HG03135 (cell line): ENCODE results near the gene YWHAQ.

Source experiments
- ATAC-seq: cut with Tn5 transposase; IDR thresholded peaks from one replicate; pipeline ENCODE4 v1.9.1; 2021; ENCODE audit warnings: mild to moderate bottlenecking, moderate library complexity; ENCODE audit not compliant: unreplicated experiment

The YWHAQ gene

DNA sequence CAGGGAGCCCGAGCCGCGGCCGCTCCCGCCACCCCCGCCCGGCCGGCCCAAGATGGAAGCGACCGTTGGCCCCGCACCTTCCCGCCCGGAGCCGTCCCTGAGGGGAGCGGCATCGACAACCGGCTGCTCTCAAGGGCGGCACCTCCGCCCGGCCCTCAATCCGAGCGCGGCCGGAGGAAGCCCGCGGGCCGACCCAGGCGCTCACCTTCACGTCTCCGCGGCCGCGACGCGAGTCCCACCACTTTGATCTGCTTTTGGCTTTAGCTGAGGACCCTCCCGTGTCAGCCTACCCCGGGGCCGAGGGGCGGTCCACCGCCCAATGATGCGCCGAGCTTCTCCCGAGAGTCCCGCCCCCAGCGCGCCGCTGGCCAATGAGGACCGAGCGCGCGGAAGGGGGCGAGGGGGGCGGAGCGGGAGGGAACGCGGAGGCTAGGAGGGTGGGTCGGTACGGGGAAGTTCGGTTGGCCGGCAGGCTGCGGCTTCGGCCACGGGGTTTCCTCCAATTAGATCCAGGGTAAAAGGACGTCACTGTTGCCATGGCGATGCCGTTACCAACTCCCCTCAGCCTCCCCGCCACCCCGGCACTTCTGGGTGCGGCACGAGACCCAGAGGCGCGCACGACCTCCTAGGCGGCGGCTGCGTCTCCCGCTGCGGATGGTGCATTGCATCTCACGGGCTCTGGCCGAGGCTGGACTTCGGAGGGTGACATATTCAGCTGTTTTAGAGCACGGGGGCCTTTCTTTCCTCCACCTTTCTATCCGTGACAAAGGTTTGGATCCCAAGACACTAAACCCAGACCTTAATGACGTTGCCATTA lies at the start of gene YWHAQ:
Gene YWHAQ (minus strand): TSS at position 262 of the 817 bp plus-strand sequence. CDS start 545 bp downstream, outside the sequence.
- peak; percentile 92 for ATAC-seq

DNA sequence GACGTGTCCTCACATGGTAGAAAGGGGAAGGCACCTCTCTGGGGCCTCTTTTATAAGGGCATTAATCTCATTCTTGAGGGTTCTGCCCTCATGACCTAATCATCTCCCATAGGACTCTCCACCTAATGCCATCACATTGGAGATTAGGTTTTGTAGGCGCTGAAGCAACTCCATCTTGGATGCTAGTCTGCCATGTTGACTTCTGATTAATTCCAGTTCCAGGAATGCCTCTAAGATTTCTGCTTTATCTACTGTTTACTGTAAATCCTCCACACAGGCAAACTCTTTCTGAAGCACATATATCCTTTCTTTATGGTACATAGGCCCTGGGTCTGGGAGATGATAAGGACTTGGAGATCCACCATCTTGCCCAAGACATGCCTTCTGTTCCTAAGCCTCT lies 49.3 kb upstream of the YWHAQ start:
- no peak for ATAC-seq

DNA sequence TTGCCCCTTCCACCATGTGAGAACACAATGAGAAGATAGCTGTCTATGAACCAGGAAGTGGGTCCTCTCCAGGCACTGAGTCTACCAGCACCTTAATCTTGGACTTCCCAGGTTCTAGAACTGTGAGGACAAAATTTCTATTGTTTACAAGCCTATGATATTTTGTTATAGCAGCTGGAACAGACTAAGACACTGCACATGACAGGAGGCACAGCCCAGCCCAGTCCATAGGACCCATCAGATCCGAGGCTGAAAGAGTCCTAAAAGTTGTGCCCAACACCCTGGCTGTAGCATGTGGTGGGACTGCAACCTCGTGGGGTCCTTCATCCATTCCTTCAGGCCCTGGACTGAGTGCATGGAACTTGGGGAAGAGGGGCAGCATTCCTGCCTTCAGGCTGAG lies 48.4 kb upstream of the YWHAQ start:
- no peak for ATAC-seq

DNA sequence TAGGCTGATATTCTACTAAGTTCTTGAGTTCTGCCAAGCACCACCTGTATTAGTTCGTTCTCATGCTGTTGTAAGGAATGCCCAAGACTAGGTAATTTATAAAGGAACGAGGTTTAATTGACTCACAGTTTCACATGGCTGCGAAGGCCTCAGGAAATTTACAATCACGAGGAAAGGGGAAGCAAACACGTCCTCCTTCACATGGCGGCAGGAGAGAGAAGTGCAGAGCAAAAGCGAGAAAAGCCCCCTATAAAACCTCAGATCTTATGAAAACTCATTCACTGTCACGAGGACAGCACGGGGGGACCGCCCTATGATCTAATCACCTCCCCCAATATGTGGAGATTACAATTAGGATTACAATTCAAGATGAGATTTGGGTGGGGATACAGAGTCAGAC lies 47.7 kb upstream of the YWHAQ start:
- no peak for ATAC-seq

DNA sequence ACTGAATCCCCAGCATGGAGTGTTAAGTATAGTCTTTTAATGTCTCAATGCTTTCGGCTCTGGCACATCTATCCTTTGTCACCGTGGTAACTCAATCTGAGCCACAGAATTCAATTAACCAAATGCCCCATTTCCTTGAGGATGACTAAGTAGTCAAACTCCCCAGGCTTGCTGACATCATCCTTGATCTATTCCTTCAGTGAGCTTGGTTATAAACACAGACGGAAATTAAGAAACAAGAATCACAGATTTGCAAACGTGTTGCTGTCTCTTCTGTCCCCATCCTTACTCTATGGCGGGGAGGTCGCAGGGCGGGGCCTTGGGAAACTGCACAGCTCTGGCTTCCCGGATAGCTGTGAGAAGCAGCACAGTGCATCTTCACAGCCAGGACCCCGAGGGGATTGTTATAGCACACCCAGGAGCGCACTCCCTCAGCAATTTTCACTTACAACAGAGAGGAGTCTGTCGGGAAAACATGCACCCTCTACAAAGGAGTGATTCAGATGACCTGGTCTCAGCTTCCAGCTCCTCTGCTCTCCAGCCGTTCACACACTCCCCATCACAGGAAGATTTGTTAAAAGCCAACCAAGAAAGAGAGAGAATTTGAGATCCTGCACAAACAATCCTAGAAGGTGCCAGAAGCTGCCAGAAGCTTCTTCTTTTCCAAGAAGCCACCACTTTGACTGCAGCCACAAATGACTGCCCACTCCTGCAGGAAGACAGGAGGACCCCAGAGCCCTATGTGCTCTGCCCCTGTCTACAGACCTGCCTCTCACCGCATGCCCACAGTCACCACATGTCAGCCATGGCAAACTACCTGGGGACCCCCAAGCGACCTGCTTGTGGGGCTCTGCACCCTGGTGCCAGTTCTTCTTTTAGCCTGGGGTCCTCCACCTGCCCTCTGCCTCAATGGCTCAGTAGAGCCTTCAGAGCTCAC lies 44.9 kb upstream of the YWHAQ start:
- no peak for ATAC-seq

DNA sequence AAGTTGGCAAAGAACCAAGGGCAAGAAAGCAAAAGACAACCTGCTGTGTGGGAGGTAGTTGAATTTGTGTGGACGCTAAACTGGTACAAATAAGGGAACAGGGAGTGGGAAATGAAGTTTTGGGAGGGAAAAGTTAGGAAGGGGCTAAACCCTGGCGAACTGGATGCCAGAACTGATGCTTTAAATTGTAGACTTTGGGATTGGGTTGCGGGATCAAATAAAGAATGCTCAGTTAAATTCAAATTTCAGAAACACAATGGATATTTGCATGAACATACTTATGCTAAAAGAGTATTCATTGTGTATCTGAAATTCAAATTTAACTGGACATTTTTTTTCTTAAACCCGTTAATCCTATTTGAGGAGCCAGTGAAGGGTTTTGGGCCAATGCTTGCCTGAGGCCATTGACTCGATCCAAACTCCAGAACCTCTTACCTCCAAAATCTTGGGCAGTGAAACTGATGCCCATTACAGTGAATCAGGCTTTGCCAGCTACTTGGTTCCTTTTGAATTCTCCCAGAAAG lies 44.2 kb upstream of the YWHAQ start:
- ATAC-seq: no peak

DNA sequence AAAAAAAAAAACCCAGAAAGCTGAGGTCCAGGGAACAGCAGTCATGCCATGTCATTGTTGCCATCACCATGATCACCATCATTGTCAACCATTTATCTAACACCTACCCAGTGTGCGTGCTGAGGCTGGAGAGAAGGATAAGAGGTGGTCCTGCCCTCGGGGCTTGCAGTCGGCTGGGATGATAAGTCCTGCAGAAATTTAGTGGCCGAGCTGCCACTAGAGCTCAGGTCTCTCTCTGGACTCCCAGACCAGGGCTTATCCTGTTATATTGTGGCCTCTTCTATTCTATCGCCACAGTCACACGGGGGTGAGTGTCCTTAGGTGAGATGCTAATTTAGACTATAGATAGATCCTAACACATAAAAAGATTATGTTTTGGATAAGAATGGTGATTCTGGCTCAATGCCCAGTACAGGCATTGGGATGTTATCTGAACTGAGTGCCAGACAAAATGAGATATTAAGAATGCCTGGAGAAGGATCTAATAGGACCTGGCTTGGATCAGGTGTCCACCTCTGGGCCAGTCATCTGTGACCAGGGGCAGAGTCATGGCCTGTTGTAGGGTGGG lies 43.2 kb upstream of the YWHAQ start:
- ATAC-seq: no peak

DNA sequence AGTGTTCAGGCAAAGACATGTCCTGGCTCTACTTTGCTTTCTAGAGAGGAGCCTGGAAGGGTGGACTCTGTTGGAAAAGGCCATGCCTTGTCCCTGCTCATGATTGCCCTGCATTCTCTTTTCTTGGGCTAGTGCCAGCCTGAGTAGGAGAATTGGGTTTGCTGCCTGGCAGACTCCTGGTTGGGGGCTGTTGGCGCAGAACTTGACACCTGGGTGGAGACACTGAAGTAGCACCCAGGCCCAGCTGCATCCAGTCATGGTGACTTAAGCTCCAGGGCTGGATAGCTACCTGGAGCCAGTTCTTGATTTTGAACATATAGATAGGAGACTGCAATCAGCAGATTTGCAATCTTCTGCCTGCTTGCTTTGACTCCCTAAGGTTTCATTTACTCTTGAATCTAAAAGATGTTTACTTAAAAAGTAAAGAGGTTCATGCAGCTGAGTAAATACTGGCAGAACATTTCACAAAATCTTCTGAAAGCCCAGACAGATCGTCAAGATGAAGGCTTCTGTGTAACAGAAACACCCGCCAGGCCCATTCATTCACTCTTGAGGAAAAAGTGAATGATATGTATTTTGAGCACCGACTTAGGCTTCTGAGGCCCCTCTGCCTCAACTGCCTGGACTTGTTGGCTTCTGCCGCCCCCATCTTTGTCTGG lies 38.0 kb upstream of the YWHAQ start:
- no peak for ATAC-seq

DNA sequence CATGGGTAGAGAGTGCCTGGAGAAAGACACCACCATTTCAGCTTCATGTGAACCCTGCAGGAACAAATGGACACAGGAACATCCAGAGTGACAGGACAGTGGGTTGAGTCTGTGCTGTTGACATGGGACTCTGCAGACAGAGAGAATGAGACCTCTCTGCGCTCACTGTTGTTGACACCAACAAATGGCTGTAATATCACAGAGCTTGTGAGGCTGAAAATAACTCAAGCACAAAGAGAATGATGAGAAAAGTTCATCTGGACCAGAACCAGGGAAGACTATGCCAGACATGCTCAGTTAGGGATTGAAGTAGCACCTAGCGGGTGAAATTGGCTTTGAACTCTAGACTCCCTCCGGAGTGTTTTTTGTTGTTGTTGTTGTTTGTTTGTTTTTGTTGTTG lies 37.0 kb upstream of the YWHAQ start:
- no peak for ATAC-seq

DNA sequence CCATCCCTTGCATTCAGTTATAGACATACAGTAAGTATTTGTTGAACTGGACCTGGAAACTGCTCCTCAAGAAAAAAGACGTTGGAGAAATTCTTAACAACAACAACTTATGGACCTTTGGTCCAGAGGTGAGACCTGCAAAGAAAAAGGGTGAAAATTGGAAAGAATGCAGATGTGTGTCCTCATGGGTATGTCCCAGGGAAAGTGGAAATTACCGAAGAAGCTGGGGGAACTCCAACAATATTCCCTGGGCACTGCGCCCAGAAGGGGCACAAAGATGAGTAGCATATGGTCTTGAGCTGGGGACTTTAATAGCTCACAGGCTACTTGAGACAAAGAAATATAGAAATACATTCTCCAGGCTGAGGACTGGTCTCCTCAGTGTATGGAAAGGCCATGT lies 35.5 kb upstream of the YWHAQ start:
- no peak for ATAC-seq

DNA sequence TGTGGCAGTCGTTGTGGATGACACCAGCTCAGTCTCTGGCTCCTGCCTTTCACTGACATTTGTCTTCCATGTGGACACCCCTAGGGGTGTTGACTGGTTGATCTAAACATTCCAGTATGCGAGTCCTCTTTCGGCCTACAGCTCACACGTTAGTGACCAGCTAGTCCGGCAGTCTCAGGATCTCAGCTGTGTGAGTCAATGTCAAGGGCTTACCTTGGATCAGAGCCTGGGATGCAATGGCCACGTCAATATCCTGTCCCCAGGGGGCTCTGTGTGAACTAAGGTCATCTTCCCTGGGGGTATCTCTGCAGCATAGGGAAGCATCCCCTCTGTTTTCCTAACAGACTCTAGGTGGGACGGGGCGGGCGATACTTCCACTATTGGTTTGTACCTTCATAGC lies 35.1 kb upstream of the YWHAQ start:
- no peak for ATAC-seq

DNA sequence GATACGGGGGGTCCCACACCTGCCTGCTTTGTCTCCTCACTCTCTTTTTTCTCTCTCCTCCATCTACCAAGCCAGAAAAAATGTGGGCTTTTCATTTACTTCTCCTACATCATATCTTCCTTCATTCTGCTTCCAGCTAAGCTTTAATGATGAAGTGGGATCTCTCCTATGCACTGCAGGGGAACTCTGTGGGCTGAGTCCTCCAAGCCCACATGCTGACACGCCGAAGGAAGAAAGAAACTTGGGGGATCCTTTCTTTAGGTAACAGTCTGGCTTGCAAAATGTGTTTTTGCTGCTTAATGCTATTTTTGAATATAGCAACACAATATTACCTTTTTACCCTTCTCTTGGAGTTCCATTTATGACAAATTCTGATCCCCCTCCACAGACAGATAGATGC lies 33.6 kb upstream of the YWHAQ start:
- ATAC-seq: no peak

DNA sequence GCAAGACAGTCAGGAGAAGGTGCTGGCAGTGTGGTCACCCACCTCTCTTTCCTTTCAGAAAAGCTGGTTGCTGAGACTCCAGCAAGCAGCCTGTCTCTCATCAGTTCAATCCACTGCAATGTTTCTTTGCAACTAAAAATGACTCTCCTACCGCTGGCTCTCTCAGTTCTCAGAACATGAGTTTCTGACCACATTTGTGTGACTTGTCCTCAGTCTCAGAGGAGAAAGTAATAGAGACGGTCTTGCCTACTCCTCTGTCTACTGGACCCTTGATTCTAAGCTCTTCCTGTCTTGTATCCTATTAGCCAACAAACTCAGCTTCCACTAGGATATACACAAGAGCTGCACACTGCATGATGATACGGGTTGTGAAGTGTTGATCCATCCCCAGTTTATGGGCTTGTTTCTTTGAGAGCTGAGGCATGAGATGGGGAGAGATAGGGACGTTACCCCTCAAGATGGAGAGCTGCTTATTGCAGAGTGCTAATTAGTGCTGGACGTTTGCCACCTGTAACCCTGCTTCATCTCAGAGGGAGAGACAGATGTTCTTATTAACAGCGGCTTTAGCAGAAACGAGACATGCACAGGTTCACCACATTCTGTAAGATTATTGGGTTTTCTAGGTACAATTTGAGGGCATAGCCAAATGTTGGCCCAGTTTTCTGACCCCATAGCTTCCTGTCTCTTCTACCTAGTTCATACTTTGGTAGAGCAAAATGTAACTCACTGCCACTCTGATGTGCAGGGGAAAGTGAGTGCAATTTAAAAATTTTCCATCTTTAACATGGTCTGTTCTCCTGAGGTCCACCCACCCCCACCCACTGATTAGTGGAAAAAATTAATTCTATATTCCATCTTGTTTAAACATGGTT lies 32.4 kb upstream of the YWHAQ start:
- ATAC-seq: no peak

DNA sequence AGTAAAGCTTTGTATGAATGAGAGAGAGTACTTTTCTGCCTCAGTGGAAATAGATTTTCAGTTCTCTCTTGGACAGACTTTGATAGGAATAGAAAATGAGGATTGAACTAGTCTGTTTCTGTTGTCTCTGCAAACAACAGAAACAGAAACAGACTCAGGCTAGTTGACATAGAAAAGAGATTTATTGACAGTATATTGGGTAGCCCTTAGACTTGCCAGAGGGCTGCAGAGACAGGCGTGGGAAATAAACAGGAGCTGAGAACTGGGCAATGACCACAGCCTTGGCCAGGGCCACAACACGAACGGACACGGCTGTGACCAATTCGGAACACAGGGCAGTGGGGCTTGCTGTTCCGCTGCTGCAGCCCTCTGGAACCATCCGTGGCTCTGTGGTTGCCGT lies 30.5 kb upstream of the YWHAQ start:
- no peak for ATAC-seq

DNA sequence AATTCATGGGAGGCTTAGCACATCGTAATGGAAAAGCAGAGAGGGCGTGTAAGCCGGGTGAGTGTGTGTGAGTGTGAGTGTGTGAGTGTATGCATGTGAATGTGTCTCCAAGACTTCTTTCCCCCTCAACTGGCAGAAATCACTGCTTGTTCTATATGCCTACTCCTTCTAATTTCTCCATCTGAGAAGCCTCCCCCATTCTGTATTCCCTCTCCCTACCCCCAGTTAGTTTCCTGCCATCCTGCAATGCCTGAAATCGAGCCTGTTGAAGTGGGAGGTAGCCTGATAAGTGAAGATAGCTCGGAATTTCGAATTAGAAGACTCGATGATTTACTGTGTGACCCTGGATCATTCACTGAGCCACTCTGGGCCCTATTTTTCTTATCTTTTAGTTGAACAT lies 30.0 kb upstream of the YWHAQ start:
- ATAC-seq: no peak

DNA sequence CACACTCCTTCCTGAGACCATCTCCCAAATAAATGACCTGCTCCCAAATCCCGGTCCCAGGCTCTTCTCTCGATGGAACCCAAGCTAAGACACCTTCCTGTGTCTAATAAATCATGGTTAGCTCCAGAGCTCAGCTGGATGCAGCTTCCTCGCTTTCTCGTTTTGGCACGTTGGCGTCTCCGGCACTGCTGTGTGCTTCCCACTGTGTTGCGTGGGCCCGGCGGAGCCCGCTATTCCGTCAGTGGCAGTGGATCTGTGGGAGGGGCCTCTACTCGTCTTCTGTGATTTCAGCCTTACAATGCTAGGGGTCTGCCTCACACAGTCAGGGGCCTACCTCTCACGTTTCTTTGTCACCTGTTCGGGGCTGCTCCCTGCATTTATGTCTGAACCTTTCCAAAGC lies 29.4 kb upstream of the YWHAQ start:
- no peak for ATAC-seq

DNA sequence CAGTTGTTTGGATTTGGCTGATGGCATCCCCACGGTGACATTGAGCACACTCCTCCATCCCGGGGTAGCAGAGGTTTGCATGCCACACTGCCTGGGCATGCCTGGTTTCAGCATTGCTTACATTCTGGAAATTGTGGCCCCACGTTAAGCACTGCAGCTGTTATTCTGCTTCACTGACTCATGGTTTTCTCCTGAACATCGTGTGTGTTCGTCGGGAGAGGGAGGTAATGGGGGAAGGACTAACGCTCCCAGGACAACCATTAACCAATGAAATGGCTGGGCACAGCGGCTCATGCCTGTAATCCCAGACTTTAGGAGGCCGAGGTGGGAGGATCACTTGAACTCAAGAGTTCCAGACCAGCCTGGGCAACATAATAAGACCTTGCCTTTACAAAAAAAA lies 28.2 kb upstream of the YWHAQ start:
- no peak for ATAC-seq

DNA sequence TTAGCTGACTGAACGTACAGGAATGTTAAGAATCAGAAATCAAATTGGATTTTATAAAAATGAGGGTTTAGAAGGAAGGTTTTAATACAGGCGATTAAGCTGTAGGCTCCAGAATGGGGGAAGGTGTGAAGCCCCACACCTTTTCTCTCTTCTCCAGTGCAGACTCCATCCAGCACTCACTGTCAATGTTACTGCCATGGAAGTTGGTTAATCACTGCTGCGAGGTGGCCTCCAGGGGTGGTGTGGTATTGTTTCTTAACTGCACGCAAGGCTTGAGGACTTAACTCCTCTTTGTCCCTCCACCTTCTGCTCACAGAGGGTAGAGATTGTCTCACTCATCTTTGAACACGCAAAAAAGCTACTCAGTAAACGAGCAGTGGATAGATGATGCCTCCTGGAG lies 26.9 kb upstream of the YWHAQ start:
- no peak for ATAC-seq

DNA sequence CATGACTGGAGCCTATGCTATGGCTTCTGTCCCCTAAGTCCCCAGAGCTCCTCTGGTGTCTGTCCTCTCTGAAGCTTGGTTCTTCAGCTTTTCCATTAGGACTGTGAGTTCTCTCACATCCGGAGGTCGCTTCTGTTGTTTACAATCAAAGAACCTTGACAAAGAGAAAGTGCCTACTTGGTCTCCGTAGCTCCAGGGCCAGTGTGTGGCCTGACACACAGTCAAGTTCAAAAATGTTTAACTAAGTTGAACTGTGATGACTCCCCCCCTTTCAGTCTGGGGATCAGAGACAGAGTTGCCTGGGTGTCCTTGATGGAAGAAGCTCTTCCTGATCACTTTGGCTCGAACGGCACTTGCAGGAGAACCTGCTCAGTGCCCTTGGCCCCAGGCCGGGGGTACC lies 26.3 kb upstream of the YWHAQ start:
- ATAC-seq: no peak

DNA sequence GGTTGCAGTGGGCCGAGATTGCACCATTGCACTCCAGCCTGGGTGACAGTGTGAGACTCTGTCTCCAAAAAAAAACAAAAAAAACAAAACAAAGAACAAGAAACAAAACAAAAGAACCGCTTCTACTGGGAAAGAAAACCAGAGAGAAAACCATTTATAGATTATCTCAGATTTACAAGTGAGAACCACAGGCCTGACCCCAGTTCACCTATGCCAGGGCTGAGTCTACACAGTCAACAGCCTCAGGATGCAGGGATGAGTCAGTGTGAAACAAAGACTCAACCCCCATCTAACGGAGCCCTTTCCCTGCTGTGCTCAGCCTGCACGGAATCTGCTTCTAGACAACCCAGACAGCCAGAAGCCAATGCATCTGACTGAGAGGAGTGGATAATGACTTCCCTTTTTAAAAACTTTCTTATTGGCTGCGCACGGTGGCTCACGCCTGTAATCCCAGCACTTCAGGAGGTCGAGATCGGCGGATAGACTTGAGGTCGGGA lies 25.5 kb upstream of the YWHAQ start:
- peak; percentile 64 for ATAC-seq
